GM18505 (cell line): Measurements from ENCODE around the gene ERBB4.

Experiments used
- ATAC-seq: cut with Tn5 transposase; IDR thresholded peaks from one replicate; pipeline ENCODE4 v1.9.1; 2021; ENCODE audit not compliant: unreplicated experiment
- POLR2A ChIP-seq: IDR thresholded peaks from 4 replicates; pipeline ENCODE4 v1.6.1; 2011; ENCODE audit warnings: borderline replicate concordance; ENCODE audit not compliant: insufficient read depth, insufficient read length; ENCODE audit errors: extremely low read depth

The ERBB4 gene

DNA sequence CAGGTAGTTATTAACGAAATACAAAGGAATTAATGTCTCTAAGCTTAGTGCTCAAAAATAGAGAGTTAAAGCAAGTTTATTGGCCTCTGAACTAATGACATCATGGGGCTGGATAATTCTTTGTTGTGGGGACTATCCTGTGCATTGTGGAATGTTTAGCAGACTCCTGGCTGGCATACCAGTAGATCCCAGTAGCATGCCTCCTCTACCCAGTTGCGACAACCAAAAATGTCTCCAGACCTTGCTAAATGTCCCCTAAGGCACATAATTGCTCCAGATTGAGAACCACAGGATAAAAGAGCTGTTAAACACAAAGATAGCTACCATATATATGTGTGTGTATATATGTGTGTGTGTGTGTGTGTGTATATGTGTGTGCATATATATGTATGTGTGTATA lies 194.5 kb downstream of the ERBB4 start:
- TF ChIP-seq POLR2A = no peak
- no peak for ATAC-seq

DNA sequence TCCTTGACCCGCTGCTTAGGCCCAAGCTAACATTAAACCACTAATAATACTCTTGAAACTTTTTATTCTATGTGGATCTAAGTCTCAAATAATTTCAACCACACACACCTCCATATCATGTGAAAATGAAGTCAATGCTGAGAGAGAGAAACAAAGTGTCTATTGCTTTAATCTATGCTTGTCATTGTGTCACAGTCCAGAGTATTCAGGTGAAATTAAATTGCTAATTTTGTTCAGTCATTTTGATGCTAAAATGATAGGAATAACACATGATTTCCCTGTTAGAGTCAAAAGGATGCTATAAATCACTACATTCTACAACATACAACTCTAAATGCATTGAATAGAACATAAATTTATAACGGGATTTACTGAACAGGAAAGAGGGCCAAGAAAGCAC lies 195.4 kb downstream of the ERBB4 start:
- no peak for ATAC-seq
- no peak for TF ChIP-seq POLR2A

DNA sequence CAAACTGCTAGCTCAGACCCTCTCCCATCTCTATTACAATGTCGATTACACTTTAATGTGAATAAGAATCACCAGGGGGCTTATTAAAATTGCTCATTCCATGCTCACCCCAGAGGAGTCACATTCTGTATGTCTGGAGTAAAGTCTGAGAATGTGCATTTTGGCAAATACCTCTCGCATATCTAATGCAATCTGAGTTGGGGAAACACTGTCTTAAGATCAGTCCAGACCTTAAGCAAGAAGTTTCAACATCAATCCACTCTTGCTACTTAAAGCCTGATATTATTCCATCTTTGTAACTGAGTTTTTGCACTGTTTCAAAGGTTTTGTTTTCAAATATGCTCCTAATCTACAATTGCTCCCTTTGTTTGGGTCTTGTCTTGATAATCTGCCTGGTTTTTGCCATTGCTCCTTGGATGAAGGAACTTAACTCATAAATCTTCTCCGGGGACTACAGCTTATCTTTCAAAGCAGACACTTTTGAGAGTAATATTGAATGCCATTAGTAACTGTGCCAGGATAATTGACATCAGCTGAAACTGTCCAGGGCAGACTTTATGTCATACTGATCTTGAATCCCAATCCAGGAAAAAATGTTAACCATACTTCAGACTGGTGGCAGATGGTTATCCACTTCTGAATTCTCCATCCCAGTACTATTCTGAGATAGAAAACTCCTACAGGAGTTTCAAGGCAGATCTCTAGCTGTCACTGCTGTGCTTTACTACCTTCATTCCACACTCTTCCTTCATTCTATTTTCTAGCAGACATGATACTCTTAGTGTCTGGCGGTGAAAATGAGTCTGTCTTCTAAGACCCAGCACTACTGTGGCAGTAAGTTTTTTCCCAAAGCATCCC lies 200.9 kb downstream of the ERBB4 start:
- no peak for TF ChIP-seq POLR2A
- no peak for ATAC-seq

DNA sequence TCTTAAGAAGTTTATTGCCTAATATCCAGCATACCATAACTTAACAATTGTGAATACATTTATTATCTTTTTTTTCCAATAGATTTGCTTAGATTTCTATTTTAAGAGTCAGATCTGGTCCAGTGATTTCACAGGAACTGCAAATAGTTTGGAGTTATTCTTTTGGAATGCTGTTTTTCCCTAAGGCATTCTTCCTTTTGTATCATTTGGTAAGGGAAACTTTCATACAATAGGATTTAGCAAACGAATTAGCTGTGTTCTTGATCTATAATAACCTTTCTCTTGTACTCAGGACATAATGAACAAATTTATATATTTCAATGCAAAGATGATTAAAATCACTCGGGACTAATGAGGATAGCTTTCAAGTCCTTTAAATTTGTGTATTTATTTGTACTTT lies 201.6 kb downstream of the ERBB4 start:
- TF ChIP-seq POLR2A = no peak
- no peak for ATAC-seq

DNA sequence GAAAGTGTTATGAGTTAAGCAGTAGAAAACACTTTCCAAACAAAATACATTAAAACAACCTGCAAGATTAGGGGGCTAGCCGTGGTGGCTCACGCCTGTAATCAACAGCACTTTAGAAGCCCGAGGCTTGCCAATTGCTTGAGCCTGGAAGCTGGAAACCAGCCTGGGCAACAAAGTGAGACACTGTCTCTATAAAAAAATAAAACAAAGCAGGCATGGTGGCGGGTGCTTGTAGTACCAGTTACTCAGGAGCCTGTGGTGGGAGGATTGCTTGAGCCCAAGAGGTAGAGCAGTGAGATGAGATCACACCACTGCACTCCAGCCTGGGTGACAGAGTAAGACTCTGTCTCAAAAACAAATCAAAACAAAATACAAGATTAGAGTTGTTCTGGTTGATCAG lies 208.3 kb downstream of the ERBB4 start:
- ATAC-seq = no peak
- TF ChIP-seq POLR2A = no peak

DNA sequence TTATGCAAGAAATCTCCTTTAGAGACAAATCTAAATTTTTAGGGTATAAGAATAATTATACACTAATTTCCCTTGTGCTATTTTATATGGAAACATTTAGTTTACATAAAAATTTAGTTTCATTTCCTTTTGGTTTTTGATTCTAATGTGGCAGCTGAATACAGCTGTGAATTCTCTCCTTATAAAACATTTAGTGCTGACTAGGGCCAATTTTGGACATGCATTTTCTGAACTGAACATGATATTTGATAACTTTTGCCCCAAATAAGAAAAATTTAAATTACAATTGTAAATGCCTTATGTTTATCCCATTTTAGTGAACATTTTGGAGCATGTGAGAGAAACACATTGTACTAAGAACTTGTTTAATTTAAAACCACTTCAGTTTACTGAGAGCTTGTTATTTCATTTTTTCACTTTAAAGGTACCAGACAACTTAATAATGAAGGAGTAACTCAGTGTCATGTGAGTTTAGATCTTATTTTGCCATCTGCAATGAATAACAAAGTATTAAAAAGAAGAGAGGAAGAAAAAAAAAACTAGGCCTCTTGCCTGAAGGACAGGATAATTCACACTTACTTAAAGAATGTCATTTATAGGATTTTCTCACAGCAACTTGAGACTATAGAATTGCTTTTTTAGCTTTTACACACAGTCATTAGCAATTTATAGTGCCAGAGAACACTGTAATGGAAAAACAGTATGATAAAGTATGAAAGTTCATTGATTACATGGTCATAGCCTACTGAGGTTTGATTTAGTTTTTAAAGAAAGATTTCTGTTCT lies 209.7 kb downstream of the ERBB4 start:
- no peak for ATAC-seq
- TF ChIP-seq POLR2A = no peak

DNA sequence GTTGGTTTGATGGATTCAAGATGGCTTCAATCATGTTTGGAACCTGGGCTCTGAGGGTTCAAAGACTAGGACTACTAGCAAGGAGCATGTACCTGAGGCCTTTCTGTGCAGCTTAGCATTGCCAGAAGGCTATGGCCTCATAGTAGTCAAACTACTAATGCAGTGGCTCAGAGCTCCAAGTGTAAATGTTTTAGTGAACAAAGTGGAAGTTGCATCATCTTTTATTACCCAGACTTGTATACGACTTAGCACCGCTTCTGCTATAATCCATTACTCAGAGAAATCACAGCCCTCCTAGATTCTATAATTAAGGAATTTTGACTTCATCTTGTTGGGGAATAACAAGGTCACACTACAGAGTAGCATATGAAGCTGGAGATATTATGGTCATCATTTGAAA lies 210.5 kb downstream of the ERBB4 start:
- no peak for TF ChIP-seq POLR2A
- no peak for ATAC-seq

DNA sequence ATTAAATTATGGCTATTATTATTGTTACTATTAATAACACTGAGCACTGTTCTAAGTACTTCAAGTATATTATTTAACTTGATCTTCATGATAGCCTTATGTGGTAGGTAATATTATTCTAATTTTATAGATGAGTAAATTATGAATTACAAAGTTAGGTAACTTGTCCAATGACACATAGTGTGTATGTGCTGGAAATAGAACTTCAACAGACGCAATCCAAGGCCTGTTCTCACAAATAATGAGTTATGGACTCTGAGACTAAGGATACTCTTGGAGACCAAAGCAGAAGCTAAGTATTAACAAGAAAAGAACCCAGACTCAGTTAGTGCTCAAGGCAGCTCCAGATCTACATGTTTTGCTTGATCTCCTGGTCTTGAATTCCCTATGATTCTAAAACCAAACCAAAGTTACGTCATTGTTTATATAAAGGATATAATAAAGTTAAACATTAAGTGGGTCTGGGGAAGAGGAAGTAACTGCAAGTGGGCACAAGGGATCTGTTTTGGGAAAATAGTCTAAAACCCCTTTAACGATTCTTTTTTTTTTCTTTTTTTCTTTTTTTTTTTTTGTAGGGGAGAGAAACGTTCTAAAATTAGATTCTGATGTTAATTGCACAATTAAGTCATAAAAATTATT lies 211.3 kb downstream of the ERBB4 start:
- no peak for TF ChIP-seq POLR2A
- ATAC-seq = no peak

DNA sequence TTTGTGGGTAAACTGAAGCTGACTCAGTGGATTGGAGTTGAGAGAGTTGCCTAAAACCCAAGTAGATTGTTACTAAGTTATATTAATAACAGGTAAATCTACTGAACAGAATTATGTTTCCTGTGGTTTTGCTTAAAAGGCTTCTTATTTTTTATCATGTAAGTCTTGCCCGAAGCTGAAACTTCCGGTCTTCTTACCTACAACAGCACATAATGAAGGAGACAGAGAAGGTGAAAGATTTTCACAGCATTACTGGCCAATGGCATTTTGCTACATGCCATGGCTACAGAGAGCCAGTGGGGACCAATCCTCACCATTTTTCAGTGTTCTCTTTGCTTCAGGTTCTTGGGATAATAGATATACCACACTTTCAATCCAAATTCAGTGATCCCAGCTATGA lies 220.0 kb downstream of the ERBB4 start:
- ATAC-seq = no peak
- TF ChIP-seq POLR2A = no peak

DNA sequence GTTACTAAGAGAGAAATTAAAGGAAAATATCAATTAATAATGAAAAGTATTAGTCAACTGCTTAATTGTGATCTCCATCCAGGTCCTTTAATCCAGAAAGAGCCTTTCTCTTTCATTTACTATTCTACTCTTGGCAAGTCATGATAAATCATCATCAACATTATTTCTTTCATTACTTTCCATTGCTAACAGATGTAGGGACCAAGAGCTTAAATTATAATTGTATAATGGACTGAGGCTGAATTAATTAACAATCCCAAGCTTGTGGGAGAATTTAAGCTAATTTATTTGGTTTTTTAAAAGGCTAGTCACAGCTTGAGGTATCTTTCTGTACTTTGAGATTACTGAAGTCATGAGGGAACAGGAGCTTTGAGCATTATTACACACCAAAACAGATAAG lies 223.9 kb downstream of the ERBB4 start:
- no peak for ATAC-seq
- TF ChIP-seq POLR2A = no peak

DNA sequence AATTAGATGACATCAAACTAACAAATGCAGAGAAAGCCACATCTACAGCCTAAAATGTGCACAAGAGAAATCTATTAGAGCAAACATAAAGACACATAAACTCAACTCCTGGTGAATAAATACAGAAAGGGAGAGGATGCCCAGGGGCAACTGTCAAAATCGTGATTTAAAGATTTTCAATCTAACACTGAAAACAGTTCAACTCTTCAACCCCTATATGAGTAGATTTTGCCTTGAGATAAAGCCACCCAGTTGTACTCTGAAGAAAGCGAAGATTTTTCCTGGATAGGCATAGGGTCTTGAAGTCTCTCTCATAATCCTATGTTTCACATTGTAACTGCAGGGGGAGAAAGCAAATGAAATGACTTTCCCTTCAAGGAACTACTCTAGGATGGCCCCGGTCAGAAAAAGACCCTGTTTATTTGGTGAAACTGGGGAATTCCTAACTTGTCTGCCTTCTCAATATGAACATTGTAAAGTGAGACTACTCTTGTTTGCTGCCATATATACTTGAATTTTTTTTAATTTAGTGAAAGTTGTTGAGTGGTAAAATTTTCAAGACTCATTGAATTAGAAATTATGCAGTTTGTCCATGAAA lies 226.7 kb downstream of the ERBB4 start:
- no peak for ATAC-seq

DNA sequence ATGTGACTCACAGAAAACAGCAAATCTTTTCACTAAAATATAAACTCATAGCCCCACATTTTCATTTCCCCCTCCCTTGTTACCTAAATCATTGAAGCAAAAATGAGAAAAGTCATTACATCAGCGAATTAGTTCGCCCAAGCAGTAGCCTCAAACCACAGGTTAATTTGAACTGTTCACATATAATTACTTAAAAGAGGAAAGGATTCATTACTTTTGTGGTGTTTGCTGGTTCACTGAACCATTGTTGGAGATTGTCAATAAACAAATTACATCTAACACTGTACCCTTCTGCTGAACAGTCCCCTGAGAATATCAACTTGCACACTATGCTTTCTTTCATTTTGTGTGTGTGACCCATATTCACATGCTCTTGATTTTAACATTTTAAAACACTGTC lies 238.7 kb downstream of the ERBB4 start:
- ATAC-seq = no peak
- TF ChIP-seq POLR2A = no peak

More for the DNA sequence above, 226.7 kb downstream of the ERBB4 start:
- no peak for TF ChIP-seq POLR2A

DNA sequence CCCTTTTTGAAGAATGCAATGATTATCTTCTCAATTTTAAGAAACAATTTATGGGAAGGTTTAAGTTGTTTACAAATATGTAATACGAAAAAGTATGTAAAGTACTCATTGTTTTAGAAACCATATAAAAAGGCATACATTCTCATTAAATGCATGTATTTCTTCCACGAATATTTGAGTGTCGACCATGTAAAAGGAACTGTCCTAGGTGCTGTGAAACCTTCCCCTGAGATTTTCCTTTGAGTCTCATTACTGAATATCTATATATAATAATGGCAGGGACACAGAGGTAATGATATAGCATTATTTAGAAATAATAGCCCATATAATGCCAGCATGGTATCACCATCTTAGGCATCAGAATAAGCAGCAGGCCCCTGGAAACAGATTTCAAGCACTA lies 239.3 kb downstream of the ERBB4 start:
- no peak for ATAC-seq
- no peak for TF ChIP-seq POLR2A
